MM.1S (cell line): ENCODE measurements around the gene COL26A1.

Source experiments
- DNase-seq: peaks from one replicate; pipeline ENCODE4 v3.0.0-alpha.2; 2015
- H2AFZ ChIP-seq: fragments of 300-600 bp; sonication (generic); 2 replicates; pipeline ENCODE4 v1.6.0; 2016; ENCODE audit warnings: antibody characterized with exemption, low read length
- H3F3A ChIP-seq: fragments of 300-600 bp; sonication (generic); 2 replicates; pipeline ENCODE4 v1.6.1; 2016; ENCODE audit warnings: mild to moderate bottlenecking, antibody characterized with exemption, low read length, moderate library complexity, mixed read lengths; ENCODE audit not compliant: insufficient read depth
- H3K27ac ChIP-seq: fragments of 300-600 bp; sonication (generic); 2 replicates; pipeline ENCODE4 v1.5.1; 2016; ENCODE audit warnings: mild to moderate bottlenecking, low read length
- H3K27me3 ChIP-seq: fragments of 300-600 bp; sonication (generic); replicated peaks from 2 replicates; pipeline ENCODE4 v1.6.0; 2016; ENCODE audit warnings: low read length; ENCODE audit not compliant: insufficient read depth
- H3K36me3 ChIP-seq: fragments of 300-600 bp; sonication (generic); replicated peaks from 2 replicates; pipeline ENCODE4 v1.6.1; 2016; ENCODE audit warnings: mild to moderate bottlenecking, low read length, mixed read lengths; ENCODE audit not compliant: insufficient read depth
- H3K4me1 ChIP-seq: fragments of 300-600 bp; sonication (generic); 2 replicates; pipeline ENCODE4 v1.6.1; 2016; ENCODE audit warnings: low read length, mixed read lengths
- H3K4me2 ChIP-seq: fragments of 300-600 bp; sonication (generic); 2 replicates; pipeline ENCODE4 v1.6.0; 2016; ENCODE audit warnings: low read depth, low read length
- H3K4me3 ChIP-seq: fragments of 300-600 bp; sonication (generic); 2 replicates; pipeline ENCODE4 v1.5.1; 2016; ENCODE audit warnings: low read length, mixed read lengths
- H3K79me2 ChIP-seq: fragments of 300-600 bp; sonication (generic); 2 replicates; pipeline ENCODE4 v1.6.1; 2016; ENCODE audit warnings: mixed run types, low read length, mixed read lengths
- H3K9ac ChIP-seq: fragments of 300-600 bp; sonication (generic); 2 replicates; pipeline ENCODE4 v1.6.1; 2016; ENCODE audit warnings: low read length, mixed read lengths
- H3K9me2 ChIP-seq: fragments of 300-600 bp; sonication (generic); replicated peaks from 2 replicates; pipeline ENCODE4 v1.6.1; 2016; ENCODE audit warnings: mild to moderate bottlenecking, low read length, mixed read lengths; ENCODE audit not compliant: insufficient read depth
- H3K9me3 ChIP-seq: fragments of 300-600 bp; sonication (generic); replicated peaks from 2 replicates; pipeline ENCODE4 v1.6.1; 2016; ENCODE audit warnings: mild to moderate bottlenecking, low read length, mixed read lengths; ENCODE audit not compliant: insufficient read depth
- H4K20me1 ChIP-seq: fragments of 300-600 bp; sonication (generic); 2 replicates; pipeline ENCODE4 v1.6.1; 2016; ENCODE audit warnings: mild to moderate bottlenecking, low read length, moderate library complexity, mixed read lengths; ENCODE audit not compliant: insufficient read depth
- CTCF ChIP-seq: fragments of 300-600 bp; sonication (generic); IDR thresholded peaks from 2 replicates; pipeline ENCODE4 v1.5.1; 2016; ENCODE audit warnings: antibody characterized with exemption, low read length, mixed read lengths
- EZH2 ChIP-seq: fragments of 300-600 bp; sonication (generic); optimal IDR thresholded peaks from 2 replicates; pipeline ENCODE3; 2017; ENCODE audit warnings: low read depth, mild to moderate bottlenecking, antibody characterized with exemption, low read length, mixed read lengths
- EZH2phosphoT487 ChIP-seq: fragments of 300-600 bp; sonication (generic); IDR thresholded peaks from 2 replicates; pipeline ENCODE4 v1.6.1; 2018; ENCODE audit warnings: antibody characterized with exemption, low read length

The COL26A1 gene

GRCh38 chr7:101536668-101537067 lies 174.0 kb downstream of the COL26A1 start:
- Histone ChIP-seq H3K9me3 (no peaks in the 10 kb centered on the region), H3K27ac (no peak overlapping the region), H3K79me2 (no peaks in the 10 kb centered on the region), H3K36me3 (no peaks in the 10 kb centered on the region), H3K4me2 (no peak overlapping the region), H3K9me2 (no peaks in the 10 kb centered on the region), H3F3A (no peaks in the 10 kb centered on the region), H3K27me3 (peaks cover 53% of the 10 kb centered on the region), H2AFZ (no peak overlapping the region), H3K9ac (no peak overlapping the region), H3K4me3 (no peak overlapping the region), H3K4me1 (no peaks in the 10 kb centered on the region), H4K20me1 (no peaks in the 10 kb centered on the region)
- DNase-seq, result no peak
- TF ChIP-seq EZH2, result no peak
- no peak for TF ChIP-seq CTCF
- no peak for TF ChIP-seq EZH2phosphoT487

GRCh38 chr7:101537205-101537604 lies 174.5 kb downstream of the COL26A1 start:
- Histone ChIP-seq H3K4me2 (no peak overlapping the region), H4K20me1 (no peaks in the 10 kb centered on the region), H3K4me3 (no peak overlapping the region), H3K36me3 (no peaks in the 10 kb centered on the region), H3K27me3 (peaks cover 47% of the 10 kb centered on the region), H2AFZ (no peak overlapping the region), H3K4me1 (no peaks in the 10 kb centered on the region), H3K79me2 (no peaks in the 10 kb centered on the region), H3K9ac (no peak overlapping the region), H3K9me2 (no peaks in the 10 kb centered on the region), H3K9me3 (no peaks in the 10 kb centered on the region), H3K27ac (no peak overlapping the region), H3F3A (no peaks in the 10 kb centered on the region)
- no peak for TF ChIP-seq EZH2
- no peak for TF ChIP-seq EZH2phosphoT487
- no peak for TF ChIP-seq CTCF
- DNase-seq, result no peak

DNA sequence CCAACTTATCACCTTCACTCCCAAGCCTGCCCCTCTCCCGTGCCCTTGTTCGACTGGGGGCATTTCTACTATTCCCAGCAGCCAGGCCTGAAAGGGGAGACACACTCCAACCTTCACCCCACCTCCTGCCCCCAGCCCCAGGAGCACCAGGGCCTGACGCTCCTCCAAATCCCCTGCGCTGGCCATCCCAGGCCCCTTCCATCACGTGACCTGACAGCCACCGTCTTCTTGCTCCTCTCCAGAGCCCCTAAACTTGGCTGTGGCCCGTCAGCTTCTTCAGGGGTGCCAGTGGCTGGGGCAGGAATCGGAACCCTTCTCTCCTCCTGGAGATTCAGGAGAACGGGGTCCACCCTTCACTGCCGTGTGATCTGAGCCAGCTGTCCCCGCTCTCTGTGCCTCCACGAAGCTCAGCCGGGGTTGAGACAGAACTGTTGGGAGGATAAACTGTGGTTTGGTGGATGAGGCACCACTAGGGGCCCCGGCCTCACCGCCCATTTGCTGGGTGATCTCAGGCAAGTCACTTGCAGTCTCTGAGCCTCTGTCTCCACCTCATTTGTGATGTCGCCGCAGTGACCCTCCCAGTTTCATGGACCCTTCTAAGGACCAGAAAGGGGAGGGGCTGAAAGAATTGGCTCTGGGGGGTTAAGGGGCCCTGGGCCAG lies 175.4 kb downstream of the COL26A1 start:
- Histone ChIP-seq H3K4me3 (no peak overlapping the region), H2AFZ (no peak overlapping the region), H3K4me1 (no peaks in the 10 kb centered on the region), H3F3A (no peaks in the 10 kb centered on the region), H3K4me2 (no peak overlapping the region), H3K79me2 (no peaks in the 10 kb centered on the region), H4K20me1 (no peaks in the 10 kb centered on the region), H3K27me3 (peaks cover 39% of the 10 kb centered on the region), H3K9me2 (no peaks in the 10 kb centered on the region), H3K9me3 (no peaks in the 10 kb centered on the region), H3K27ac (no peak overlapping the region), H3K36me3 (no peaks in the 10 kb centered on the region), H3K9ac (no peak overlapping the region)
- DNase-seq, result no peak
- no peak for TF ChIP-seq EZH2phosphoT487
- no peak for TF ChIP-seq EZH2
- no peak for TF ChIP-seq CTCF
